Kidney epithelial cell (primary cell): ENCODE measurements around the gene MTCL3.
A peak's percentile ranks its signal among the peaks of the same experiment; 100 is the strongest.

Source experiments
- DNase-seq: peaks from one replicate; pipeline ENCODE4 v3.0.0-alpha.2; 2010; ENCODE audit warnings: low read depth
- H3K27me3 ChIP-seq: 2 replicates; pipeline ENCODE4 v1.6.0; 2011; ENCODE audit warnings: low read length; ENCODE audit not compliant: control insufficient read depth, insufficient read depth
- H3K36me3 ChIP-seq: 2 replicates; pipeline ENCODE4 v1.5.1; 2011; ENCODE audit warnings: low read length; ENCODE audit not compliant: control insufficient read depth, insufficient read depth
- H3K4me3 ChIP-seq: 2 replicates; pipeline ENCODE4 v1.5.1; 2011; ENCODE audit warnings: low read depth, mild to moderate bottlenecking, control low read depth, low read length
- TF ChIP-seq, protein P1 (sequence below): IDR thresholded peaks from 2 replicates; pipeline ENCODE4 v1.5.1; 2011; ENCODE audit warnings: mild to moderate bottlenecking, moderate library complexity, low read length, control low read depth, inconsistent platforms; ENCODE audit not compliant: insufficient read depth, poor library complexity, severe bottlenecking

Gene MTCL3

GRCh38 chr6:127554435-127555006, 35.4 kb upstream of the MTCL3 start:
- peak; percentile 7 for DNase-seq
- Histone ChIP-seq H3K36me3 (no peaks in the 10 kb centered on the region), H3K27me3 (no peaks in the 10 kb centered on the region), H3K4me3 (no peak overlapping the region)
- TF ChIP-seq, protein P1, sequence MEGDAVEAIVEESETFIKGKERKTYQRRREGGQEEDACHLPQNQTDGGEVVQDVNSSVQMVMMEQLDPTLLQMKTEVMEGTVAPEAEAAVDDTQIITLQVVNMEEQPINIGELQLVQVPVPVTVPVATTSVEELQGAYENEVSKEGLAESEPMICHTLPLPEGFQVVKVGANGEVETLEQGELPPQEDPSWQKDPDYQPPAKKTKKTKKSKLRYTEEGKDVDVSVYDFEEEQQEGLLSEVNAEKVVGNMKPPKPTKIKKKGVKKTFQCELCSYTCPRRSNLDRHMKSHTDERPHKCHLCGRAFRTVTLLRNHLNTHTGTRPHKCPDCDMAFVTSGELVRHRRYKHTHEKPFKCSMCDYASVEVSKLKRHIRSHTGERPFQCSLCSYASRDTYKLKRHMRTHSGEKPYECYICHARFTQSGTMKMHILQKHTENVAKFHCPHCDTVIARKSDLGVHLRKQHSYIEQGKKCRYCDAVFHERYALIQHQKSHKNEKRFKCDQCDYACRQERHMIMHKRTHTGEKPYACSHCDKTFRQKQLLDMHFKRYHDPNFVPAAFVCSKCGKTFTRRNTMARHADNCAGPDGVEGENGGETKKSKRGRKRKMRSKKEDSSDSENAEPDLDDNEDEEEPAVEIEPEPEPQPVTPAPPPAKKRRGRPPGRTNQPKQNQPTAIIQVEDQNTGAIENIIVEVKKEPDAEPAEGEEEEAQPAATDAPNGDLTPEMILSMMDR = peak; percentile 56

DNA sequence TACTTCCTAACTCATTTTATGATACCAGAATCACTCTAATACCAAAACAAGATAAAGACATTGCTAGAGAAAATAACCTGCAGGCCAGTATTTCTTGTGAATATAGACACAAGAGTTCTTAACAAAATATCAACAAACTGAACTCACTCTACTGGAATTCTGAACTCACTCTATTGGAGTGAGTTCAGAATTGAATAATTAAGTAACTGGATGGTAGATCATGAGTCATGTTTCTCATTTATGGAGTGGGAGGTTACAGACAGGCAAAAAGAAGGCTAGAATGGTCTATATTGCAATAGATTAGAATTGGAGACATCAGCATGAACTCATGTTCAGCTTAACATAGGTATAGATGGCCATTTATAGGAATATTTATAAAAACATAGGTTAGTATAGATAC, 31.3 kb upstream of the MTCL3 start:
- Histone ChIP-seq H3K27me3 (no peaks in the 10 kb centered on the region), H3K36me3 (no peaks in the 10 kb centered on the region), H3K4me3 (no peak overlapping the region)
- peak; percentile 43 for DNase-seq
- TF ChIP-seq, protein P1 = no peak

DNA sequence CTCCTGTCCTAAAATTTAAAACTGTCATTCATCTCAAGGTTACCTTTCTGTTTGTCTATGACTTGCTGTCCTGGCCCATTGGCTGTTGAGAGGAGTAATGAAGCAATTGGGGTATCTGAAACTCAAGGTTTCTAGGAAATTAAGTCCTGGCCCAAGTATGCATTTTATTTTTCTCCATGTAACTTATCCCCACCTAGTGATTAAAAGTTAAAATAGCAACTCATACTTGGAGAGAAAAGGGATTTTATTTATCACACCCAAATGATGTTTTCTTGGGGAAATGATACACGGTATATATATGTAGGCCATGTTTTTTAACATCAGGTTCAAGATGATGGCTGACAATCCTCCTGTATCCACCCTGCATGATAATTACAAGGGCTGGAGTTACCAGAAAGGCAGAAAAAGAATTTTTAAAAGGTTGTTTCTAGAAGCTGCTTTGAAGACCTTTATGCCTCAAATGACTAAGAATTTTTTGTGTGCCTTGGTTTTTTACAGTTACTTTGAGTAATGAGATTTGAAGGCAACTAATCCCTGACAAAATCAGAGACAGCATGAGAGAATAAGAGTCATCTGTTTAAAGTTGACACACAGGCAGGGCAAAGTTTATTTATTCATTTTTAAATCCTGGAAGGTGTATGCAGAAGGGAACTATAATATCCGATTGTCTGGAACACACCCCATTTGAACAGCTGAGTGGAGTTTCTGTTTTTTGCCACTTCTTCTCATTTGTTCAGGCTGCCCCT, 28.9 kb upstream of the MTCL3 start:
- no peaks in the 10 kb centered on the region for H3K27me3 ChIP-seq
- TF ChIP-seq, protein P1 = peak; percentile 8
- H3K36me3 ChIP-seq = no peaks in the 10 kb centered on the region
- no peak for DNase-seq
- H3K4me3 ChIP-seq = no peak overlapping the region

GRCh38 chr6:127547215-127547614, 28.1 kb upstream of the MTCL3 start:
- DNase-seq = no peak
- Histone ChIP-seq H3K36me3 (no peaks in the 10 kb centered on the region), H3K27me3 (no peaks in the 10 kb centered on the region), H3K4me3 (no peak overlapping the region)
- TF ChIP-seq, protein P1 = peak; percentile 40

DNA sequence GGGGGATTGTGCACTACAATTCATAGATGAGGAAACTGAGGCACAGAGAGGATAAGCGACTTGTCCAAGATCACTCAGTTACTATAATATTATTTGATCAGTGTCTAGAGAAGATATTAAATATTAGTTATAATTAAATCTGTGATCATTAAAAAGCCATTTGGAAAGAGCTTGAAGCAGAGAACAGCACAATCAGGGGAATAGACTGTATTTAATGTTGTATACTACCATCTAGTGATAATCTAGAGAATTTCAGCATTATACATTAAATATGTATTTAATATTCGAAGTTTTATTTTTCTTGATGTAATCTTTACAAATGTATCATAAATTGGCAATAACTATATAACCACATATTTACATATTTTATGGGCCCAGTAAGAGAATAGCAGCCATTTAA, 20.1 kb upstream of the MTCL3 start:
- Histone ChIP-seq H3K27me3 (no peaks in the 10 kb centered on the region), H3K36me3 (no peaks in the 10 kb centered on the region), H3K4me3 (no peak overlapping the region)
- TF ChIP-seq, protein P1 = no peak
- no peak for DNase-seq

- no peak overlapping the region for H3K4me3 ChIP-seq
- DNase-seq = no peak
- TF ChIP-seq, protein P1 = no peak
- no peaks in the 10 kb centered on the region for H3K36me3 ChIP-seq
- no peaks in the 10 kb centered on the region for H3K27me3 ChIP-seq
Observed at GRCh38 chr6:127538750-127539264, 19.7 kb upstream of the MTCL3 start.
